ENCODE measurements around the gene GRHL3.

GRHL3 gene

GRCh38 chr1:24386931-24387330, 67.8 kb downstream of the GRHL3 start:
- H4K91ac ChIP-seq (ENCODE audit: low read depth, low read length) = no peak overlapping the region
- H4K8ac ChIP-seq (ENCODE audit: low read depth, low read length) = no peak overlapping the region
- H3K4me2 ChIP-seq (ENCODE audit: low read length) = no peak overlapping the region
- no peak overlapping the region for H3K27ac ChIP-seq (ENCODE audit: low read depth, low read length)
- no peak overlapping the region for H2BK120ac ChIP-seq (ENCODE audit: insufficient read depth, low read length, poor library complexity)
- no peak overlapping the region for H3K23ac ChIP-seq (ENCODE audit: low read length)
- no peak for DNase-seq
- no peak overlapping the region for H3K4ac ChIP-seq (ENCODE audit: low read depth, low read length)
- no peaks in the 10 kb centered on the region for H3K4me1 ChIP-seq (ENCODE audit: control insufficient read depth in 1 of 2, insufficient read depth in 2 of 2, low read length in 2 of 2)
- no peak overlapping the region for H3K18ac ChIP-seq (ENCODE audit: low read length)
- H3K79me2 ChIP-seq (ENCODE audit: control insufficient read depth, insufficient read depth, low read length, poor library complexity) = no peaks in the 10 kb centered on the region
- H3K79me1 ChIP-seq (ENCODE audit: low read length) = no peaks in the 10 kb centered on the region
- WGBS (ENCODE audit: extremely low coverage, insufficient coverage, insufficient read length) = no CpG with 5 or more reads among the region's 11 CpGs
- H3K4me3 ChIP-seq (ENCODE audit: low read depth, low read length) = no peak overlapping the region
- no peak overlapping the region for H3K9ac ChIP-seq (ENCODE audit: low read length)
- H2BK5ac ChIP-seq (ENCODE audit: low read depth, low read length, poor library complexity) = no peak overlapping the region
- no peak overlapping the region for H2AK5ac ChIP-seq (ENCODE audit: low read length)
- peaks cover 0 to 7% of the 10 kb centered on the region in 2 experiments for H3K36me3 ChIP-seq (ENCODE audit: control insufficient read depth in 1 of 2, insufficient read depth in 2 of 2, low read length in 2 of 2)
- no peak overlapping the region for H2AFZ ChIP-seq (ENCODE audit: insufficient read depth, low read length, poor library complexity)
- H3K27me3 ChIP-seq (ENCODE audit: insufficient read depth, low read length) = no peaks in the 10 kb centered on the region
- no peak overlapping the region for H2BK12ac ChIP-seq (ENCODE audit: low read length)
- no peak overlapping the region for H4K12ac ChIP-seq (ENCODE audit: low read depth, low read length)
- H3K14ac ChIP-seq (ENCODE audit: low read length) = no peak overlapping the region
- peaks cover 3% of the 10 kb centered on the region for H3K9me3 ChIP-seq (ENCODE audit: insufficient read depth, low read depth, low read length)

GRCh38 chr1:24387636-24388175, 68.5 kb downstream of the GRHL3 start:
- H3K4me2 ChIP-seq (ENCODE audit: low read length) = no peak overlapping the region
- no peak overlapping the region for H4K8ac ChIP-seq (ENCODE audit: low read depth, low read length)
- H3K27ac ChIP-seq (ENCODE audit: low read depth, low read length) = no peak overlapping the region
- no CpG with 5 or more reads among the region's 1 CpG for WGBS (ENCODE audit: extremely low coverage, insufficient coverage, insufficient read length)
- no peak for DNase-seq
- no peak overlapping the region for H3K23ac ChIP-seq (ENCODE audit: low read length)
- no peak overlapping the region for H2AFZ ChIP-seq (ENCODE audit: insufficient read depth, low read length, poor library complexity)
- no peaks in the 10 kb centered on the region for H3K79me2 ChIP-seq (ENCODE audit: control insufficient read depth, insufficient read depth, low read length, poor library complexity)
- H3K9me3 ChIP-seq (ENCODE audit: insufficient read depth, low read depth, low read length) = peaks cover 3% of the 10 kb centered on the region
- H3K9ac ChIP-seq (ENCODE audit: low read length) = no peak overlapping the region
- no peak overlapping the region for H2BK5ac ChIP-seq (ENCODE audit: low read depth, low read length, poor library complexity)
- H4K12ac ChIP-seq (ENCODE audit: low read depth, low read length) = no peak overlapping the region
- H4K91ac ChIP-seq (ENCODE audit: low read depth, low read length) = no peak overlapping the region
- no peak overlapping the region for H3K14ac ChIP-seq (ENCODE audit: low read length)
- no peak overlapping the region for H2BK12ac ChIP-seq (ENCODE audit: low read length)
- no peak overlapping the region for H3K4me3 ChIP-seq (ENCODE audit: low read depth, low read length)
- H3K4me1 ChIP-seq (ENCODE audit: control insufficient read depth in 1 of 2, insufficient read depth in 2 of 2, low read length in 2 of 2) = no peaks in the 10 kb centered on the region
- H3K36me3 ChIP-seq (ENCODE audit: control insufficient read depth in 1 of 2, insufficient read depth in 2 of 2, low read length in 2 of 2) = peaks cover 0 to 4% of the 10 kb centered on the region in 2 experiments
- H2AK5ac ChIP-seq (ENCODE audit: low read length) = no peak overlapping the region
- no peak overlapping the region for H3K18ac ChIP-seq (ENCODE audit: low read length)
- no peaks in the 10 kb centered on the region for H3K27me3 ChIP-seq (ENCODE audit: insufficient read depth, low read length)
- H3K4ac ChIP-seq (ENCODE audit: low read depth, low read length) = no peak overlapping the region
- no peaks in the 10 kb centered on the region for H3K79me1 ChIP-seq (ENCODE audit: low read length)
- no peak overlapping the region for H2BK120ac ChIP-seq (ENCODE audit: insufficient read depth, low read length, poor library complexity)

- no peaks in the 10 kb centered on the region for H3K79me2 ChIP-seq (ENCODE audit: control insufficient read depth, insufficient read depth, low read length, poor library complexity)
- H3K4me3 ChIP-seq (ENCODE audit: low read depth, low read length) = no peak overlapping the region
- no peak overlapping the region for H3K9ac ChIP-seq (ENCODE audit: low read length)
- H3K27ac ChIP-seq (ENCODE audit: low read depth, low read length) = no peak overlapping the region
- no peak for DNase-seq
- H3K27me3 ChIP-seq (ENCODE audit: insufficient read depth, low read length) = no peaks in the 10 kb centered on the region
- H2AK5ac ChIP-seq (ENCODE audit: low read length) = no peak overlapping the region
- no peak overlapping the region for H3K4ac ChIP-seq (ENCODE audit: low read depth, low read length)
- H3K23ac ChIP-seq (ENCODE audit: low read length) = peak overlapping the region; percentile 38
- no peak overlapping the region for H4K12ac ChIP-seq (ENCODE audit: low read depth, low read length)
- H4K8ac ChIP-seq (ENCODE audit: low read depth, low read length) = no peak overlapping the region
- no peak overlapping the region for H2BK12ac ChIP-seq (ENCODE audit: low read length)
- no peak overlapping the region for H2BK120ac ChIP-seq (ENCODE audit: insufficient read depth, low read length, poor library complexity)
- H3K36me3 ChIP-seq (ENCODE audit: control insufficient read depth in 1 of 2, insufficient read depth in 2 of 2, low read length in 2 of 2) = peaks cover 1 to 4% of the 10 kb centered on the region in 2 experiments
- H4K91ac ChIP-seq (ENCODE audit: low read depth, low read length) = no peak overlapping the region
- no peak overlapping the region for H2AFZ ChIP-seq (ENCODE audit: insufficient read depth, low read length, poor library complexity)
- no CpG with 5 or more reads among the region's 8 CpGs for WGBS (ENCODE audit: extremely low coverage, insufficient coverage, insufficient read length)
- H3K9me3 ChIP-seq (ENCODE audit: insufficient read depth, low read depth, low read length) = peaks cover 3% of the 10 kb centered on the region
- H3K4me2 ChIP-seq (ENCODE audit: low read length) = no peak overlapping the region
- H3K14ac ChIP-seq (ENCODE audit: low read length) = no peak overlapping the region
- no peak overlapping the region for H3K18ac ChIP-seq (ENCODE audit: low read length)
- H2BK5ac ChIP-seq (ENCODE audit: low read depth, low read length, poor library complexity) = no peak overlapping the region
- H3K4me1 ChIP-seq (ENCODE audit: control insufficient read depth in 1 of 2, insufficient read depth in 2 of 2, low read length in 2 of 2) = no peaks in the 10 kb centered on the region
- no peaks in the 10 kb centered on the region for H3K79me1 ChIP-seq (ENCODE audit: low read length)
Measured at GRCh38 chr1:24388331-24388885, 69.3 kb downstream of the GRHL3 start.

GRCh38 chr1:24389231-24389678, 70.1 kb downstream of the GRHL3 start:
- H3K27ac ChIP-seq (ENCODE audit: low read depth, low read length) = no peak overlapping the region
- H2BK5ac ChIP-seq (ENCODE audit: low read depth, low read length, poor library complexity) = no peak overlapping the region

More at GRCh38 chr1:24389231-24389678, 70.1 kb downstream of the GRHL3 start:
- no peak overlapping the region for H2AK5ac ChIP-seq (ENCODE audit: low read length)
- H3K79me1 ChIP-seq (ENCODE audit: low read length) = no peaks in the 10 kb centered on the region
- no peak overlapping the region for H3K18ac ChIP-seq (ENCODE audit: low read length)
- H3K4me1 ChIP-seq (ENCODE audit: control insufficient read depth in 1 of 2, insufficient read depth in 2 of 2, low read length in 2 of 2) = no peaks in the 10 kb centered on the region
- H4K8ac ChIP-seq (ENCODE audit: low read depth, low read length) = no peak overlapping the region
- no peak overlapping the region for H3K4me3 ChIP-seq (ENCODE audit: low read depth, low read length)
- H3K9ac ChIP-seq (ENCODE audit: low read length) = no peak overlapping the region
- no peaks in the 10 kb centered on the region for H3K79me2 ChIP-seq (ENCODE audit: control insufficient read depth, insufficient read depth, low read length, poor library complexity)
- WGBS (ENCODE audit: extremely low coverage, insufficient coverage, insufficient read length) = no CpG with 5 or more reads among the region's 4 CpGs
- no peaks in the 10 kb centered on the region for H3K27me3 ChIP-seq (ENCODE audit: insufficient read depth, low read length)
- H4K91ac ChIP-seq (ENCODE audit: low read depth, low read length) = no peak overlapping the region
- no peak overlapping the region for H3K4me2 ChIP-seq (ENCODE audit: low read length)
- H2BK12ac ChIP-seq (ENCODE audit: low read length) = no peak overlapping the region
- no peak overlapping the region for H2AFZ ChIP-seq (ENCODE audit: insufficient read depth, low read length, poor library complexity)
- H3K14ac ChIP-seq (ENCODE audit: low read length) = no peak overlapping the region
- no peak for DNase-seq
- H3K23ac ChIP-seq (ENCODE audit: low read length) = no peak overlapping the region
- H2BK120ac ChIP-seq (ENCODE audit: insufficient read depth, low read length, poor library complexity) = no peak overlapping the region
- H3K4ac ChIP-seq (ENCODE audit: low read depth, low read length) = no peak overlapping the region
- peaks cover 3% of the 10 kb centered on the region for H3K9me3 ChIP-seq (ENCODE audit: insufficient read depth, low read depth, low read length)
- peaks cover 1 to 4% of the 10 kb centered on the region in 2 experiments for H3K36me3 ChIP-seq (ENCODE audit: control insufficient read depth in 1 of 2, insufficient read depth in 2 of 2, low read length in 2 of 2)
- H4K12ac ChIP-seq (ENCODE audit: low read depth, low read length) = no peak overlapping the region
